GM10266 (cell line): ENCODE data around the gene RHBDF2.

Experiments used
- DNase-seq: peaks from one replicate; pipeline ENCODE4 v3.0.0; 2012; ENCODE audit errors: extremely low spot score
- CTCF ChIP-seq: IDR thresholded peaks from 2 replicates; pipeline ENCODE4 v1.5.1; 2012; ENCODE audit warnings: mild to moderate bottlenecking, low read depth; ENCODE audit not compliant: control insufficient read depth, insufficient read depth; ENCODE audit errors: missing control alignments

RHBDF2 gene

GRCh38 chr17:76472258-76472645 lies 29.0 kb downstream of the RHBDF2 start:
- TF ChIP-seq CTCF, result no peak
- no peak for DNase-seq

- DNase-seq, result no peak
Measured at GRCh38 chr17:76471498-76472257, 29.5 kb downstream of the RHBDF2 start.

GRCh38 chr17:76469991-76470739 lies 31.1 kb downstream of the RHBDF2 start:
- TF ChIP-seq CTCF, result no peak
- no peak for DNase-seq

More at GRCh38 chr17:76471498-76472257, 29.5 kb downstream of the RHBDF2 start:
- no peak for TF ChIP-seq CTCF

GRCh38 chr17:76469076-76469990 lies 31.9 kb downstream of the RHBDF2 start:
- DNase-seq, result no peak
- TF ChIP-seq CTCF, result no peak

GRCh38 chr17:76468634-76469010 lies 32.6 kb downstream of the RHBDF2 start:
- DNase-seq, result no peak
- no peak for TF ChIP-seq CTCF

GRCh38 chr17:76467809-76468633 lies 33.2 kb downstream of the RHBDF2 start:
- no peak for DNase-seq

More at GRCh38 chr17:76467809-76468633, 33.2 kb downstream of the RHBDF2 start:
- TF ChIP-seq CTCF, result no peak
